PC-9 (cell line): Measurements from ENCODE around the gene ROMO1.
"Not testable (repeated sequence)": the region's sequence is repeated elsewhere in the genome, so short reads cannot be mapped to it uniquely, and the experiment has no call there.

Experiments used
- EZH2 ChIP-seq: fragments of 200-600 bp; sonication (generic); IDR thresholded peaks from 2 replicates; pipeline ENCODE4 v1.8.0; 2017; ENCODE audit warnings: antibody characterized with exemption, low read depth
- TF ChIP-seq, protein P1 (sequence below): fragments of 200-600 bp; sonication (generic); conservative IDR thresholded peaks from 2 replicates; pipeline ENCODE4 v1.6.1; 2017; ENCODE audit warnings: mixed run types, antibody characterized with exemption, mild to moderate bottlenecking, moderate library complexity

DNA sequence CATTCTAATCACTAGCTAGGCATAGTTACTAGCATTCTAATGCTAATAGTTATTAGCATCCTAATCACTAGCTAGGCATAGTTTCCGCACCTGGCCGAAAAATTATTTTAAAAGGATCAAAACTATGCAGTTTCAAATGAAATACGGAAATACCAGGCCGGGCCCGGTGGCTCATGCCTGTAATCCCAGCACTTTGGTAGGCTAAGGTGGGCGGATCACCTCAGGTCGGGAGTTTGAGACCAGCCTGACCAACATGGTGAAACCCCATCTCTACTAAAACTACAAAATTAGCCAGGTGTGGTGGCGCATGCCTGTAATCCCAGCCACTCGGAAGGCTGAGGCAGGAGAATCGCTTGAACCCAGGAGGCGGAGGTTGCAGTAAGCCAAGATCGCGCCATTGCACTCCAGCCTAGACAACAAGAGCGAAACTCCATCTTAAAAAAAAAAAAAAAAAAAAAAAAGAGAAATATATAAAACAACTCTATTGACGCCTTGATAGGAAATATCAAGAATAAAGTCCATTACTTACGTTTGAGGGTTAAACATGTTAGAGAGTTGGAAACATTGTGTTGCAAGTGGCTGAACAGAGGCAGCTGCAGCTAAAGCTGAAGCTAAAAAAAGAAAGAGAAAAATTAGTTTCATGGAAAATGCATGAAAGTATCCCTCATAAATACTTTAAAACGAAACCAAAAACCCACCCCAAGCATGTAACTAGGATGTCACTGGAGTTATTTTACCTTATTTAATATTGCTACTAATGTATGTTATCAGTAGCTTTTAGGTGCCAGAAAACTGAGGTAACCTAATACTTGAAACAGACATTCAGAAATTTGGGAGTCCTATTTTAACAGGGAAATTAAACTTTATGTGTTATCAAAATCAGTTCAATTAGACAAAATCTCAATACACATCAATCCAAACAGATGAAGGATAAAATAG, 7.7 kb downstream of the ROMO1 start:
- TF ChIP-seq, protein P1, sequence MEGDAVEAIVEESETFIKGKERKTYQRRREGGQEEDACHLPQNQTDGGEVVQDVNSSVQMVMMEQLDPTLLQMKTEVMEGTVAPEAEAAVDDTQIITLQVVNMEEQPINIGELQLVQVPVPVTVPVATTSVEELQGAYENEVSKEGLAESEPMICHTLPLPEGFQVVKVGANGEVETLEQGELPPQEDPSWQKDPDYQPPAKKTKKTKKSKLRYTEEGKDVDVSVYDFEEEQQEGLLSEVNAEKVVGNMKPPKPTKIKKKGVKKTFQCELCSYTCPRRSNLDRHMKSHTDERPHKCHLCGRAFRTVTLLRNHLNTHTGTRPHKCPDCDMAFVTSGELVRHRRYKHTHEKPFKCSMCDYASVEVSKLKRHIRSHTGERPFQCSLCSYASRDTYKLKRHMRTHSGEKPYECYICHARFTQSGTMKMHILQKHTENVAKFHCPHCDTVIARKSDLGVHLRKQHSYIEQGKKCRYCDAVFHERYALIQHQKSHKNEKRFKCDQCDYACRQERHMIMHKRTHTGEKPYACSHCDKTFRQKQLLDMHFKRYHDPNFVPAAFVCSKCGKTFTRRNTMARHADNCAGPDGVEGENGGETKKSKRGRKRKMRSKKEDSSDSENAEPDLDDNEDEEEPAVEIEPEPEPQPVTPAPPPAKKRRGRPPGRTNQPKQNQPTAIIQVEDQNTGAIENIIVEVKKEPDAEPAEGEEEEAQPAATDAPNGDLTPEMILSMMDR: not testable (repeated sequence)
- TF ChIP-seq EZH2: not testable (repeated sequence)
